ENCODE measurements around the gene MAP3K10.
"Not testable (repeated sequence)": the region's sequence is repeated elsewhere in the genome, so short reads cannot be mapped to it uniquely, and the experiment has no call there.

Gene MAP3K10

DNA sequence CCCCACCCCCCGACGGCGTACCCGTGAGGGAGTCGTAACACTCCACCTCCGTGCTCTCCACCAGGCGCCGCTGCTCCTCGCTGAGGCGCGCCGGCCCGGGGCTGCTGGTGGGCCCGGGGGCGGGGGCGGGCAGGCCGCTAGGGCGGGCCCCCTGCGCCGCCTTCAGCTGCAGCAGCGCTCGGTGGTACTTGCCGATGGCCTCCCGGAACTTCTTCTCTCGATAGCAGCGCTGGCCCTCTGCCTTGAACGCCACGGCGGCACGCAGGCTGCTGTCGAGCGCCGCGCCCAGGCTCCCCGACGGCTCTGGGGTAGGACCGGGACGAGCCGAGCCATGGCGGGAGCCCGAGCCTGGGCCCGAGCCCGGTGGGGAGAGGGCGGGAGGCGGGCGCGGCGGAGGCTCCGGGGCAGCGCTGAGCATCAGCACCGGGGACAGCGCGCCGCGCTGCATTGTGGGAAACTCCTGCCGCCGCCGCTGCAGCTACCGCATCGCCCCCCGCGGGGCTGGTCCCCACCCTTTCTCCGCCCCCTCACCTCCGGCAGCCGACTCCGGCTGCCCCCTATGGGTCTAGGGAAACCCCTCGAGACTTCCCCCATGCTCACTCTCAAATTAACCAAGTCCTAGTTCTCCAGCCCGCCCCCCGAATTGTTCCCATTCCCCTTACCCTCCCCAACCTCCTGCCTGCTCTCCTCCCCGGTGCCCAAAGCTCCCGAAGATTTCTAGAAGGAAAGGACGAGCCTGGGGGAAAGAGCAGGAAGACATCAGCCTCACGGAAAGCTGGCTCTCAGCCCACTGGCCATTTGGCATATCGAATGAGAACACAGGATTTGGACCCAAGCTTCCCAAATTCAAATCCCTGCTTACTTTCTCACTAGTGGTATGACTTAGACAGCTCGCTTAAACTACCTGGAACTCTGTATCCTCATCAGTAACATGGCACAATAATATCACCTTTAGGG, 27.0 kb downstream of the MAP3K10 start, which contains the start of gene TTC9B:
TTC9B (minus strand) TSS at position 451 of the 957 bp plus-strand sequence; CDS start at position 448, 3 bp downstream.
- DNase-seq = no peak

GRCh38 chr19:40219029-40219428, 27.8 kb downstream of the MAP3K10 start:
- DNase-seq = not testable (repeated sequence)

GRCh38 chr19:40219721-40220276, 28.6 kb downstream of the MAP3K10 start:
- no peak for DNase-seq

DNA sequence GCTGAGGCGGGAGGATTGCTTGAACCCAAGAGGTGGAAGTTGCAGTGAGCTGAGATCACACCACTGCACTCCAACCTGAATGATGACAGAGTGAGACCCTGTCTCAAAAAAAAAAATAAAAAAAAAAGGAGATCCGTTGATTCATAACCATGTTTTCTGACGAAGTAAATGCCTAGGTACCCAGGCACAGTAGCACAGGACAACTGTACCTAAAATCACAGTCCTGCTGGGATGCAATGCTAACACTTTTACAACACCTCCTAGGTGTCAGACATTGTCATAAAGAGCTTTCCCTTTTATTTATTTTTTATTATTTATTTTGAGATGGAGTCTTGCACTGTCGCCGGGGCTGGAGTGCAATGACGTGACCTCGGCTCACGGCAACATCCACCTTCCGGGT, 29.4 kb downstream of the MAP3K10 start:
- DNase-seq = no peak

GRCh38 chr19:40221858-40222619, 30.8 kb downstream of the MAP3K10 start:
- peak; percentile 83 for DNase-seq

GRCh38 chr19:40223135-40223822, 32.1 kb downstream of the MAP3K10 start:
- DNase-seq = no peak

DNA sequence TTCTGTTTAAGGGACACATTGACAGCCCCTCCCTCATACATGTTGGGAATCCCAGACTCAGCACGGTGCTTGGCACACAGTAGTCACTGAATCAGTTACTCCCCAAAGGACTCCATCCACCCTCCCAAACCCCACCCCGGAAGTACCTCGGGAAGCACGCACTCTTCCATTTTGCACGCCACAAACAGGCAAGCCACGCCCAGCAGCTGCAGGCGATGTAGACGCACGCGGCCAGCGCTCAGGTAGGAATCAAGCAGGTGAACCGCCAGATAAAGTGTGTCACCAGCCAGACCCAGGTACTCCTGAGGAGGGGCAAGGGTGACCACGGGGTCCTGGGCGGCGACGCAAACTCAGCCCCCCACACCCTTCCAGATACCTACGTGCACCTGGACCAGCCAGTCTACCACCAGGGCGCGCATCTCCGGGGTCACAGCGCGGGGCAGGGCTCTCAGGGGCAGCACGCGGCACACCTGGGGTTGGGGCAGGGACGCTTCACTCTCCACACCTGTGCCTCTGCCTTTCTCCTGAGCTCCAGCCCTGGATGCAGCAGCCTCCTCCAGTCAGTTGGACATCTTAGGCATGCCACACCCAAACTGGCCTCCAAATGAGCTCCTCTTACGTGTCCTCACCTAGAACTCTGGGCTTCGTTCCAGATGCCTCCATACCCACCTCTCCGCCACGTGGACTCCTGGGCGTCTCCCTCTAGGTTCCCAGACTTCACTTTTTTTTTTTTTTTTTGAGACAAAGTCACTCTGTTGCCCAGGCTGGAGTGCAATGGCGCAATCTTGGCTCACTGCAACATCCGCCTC, 33.3 kb downstream of the MAP3K10 start:
- DNase-seq = no peak

DNA sequence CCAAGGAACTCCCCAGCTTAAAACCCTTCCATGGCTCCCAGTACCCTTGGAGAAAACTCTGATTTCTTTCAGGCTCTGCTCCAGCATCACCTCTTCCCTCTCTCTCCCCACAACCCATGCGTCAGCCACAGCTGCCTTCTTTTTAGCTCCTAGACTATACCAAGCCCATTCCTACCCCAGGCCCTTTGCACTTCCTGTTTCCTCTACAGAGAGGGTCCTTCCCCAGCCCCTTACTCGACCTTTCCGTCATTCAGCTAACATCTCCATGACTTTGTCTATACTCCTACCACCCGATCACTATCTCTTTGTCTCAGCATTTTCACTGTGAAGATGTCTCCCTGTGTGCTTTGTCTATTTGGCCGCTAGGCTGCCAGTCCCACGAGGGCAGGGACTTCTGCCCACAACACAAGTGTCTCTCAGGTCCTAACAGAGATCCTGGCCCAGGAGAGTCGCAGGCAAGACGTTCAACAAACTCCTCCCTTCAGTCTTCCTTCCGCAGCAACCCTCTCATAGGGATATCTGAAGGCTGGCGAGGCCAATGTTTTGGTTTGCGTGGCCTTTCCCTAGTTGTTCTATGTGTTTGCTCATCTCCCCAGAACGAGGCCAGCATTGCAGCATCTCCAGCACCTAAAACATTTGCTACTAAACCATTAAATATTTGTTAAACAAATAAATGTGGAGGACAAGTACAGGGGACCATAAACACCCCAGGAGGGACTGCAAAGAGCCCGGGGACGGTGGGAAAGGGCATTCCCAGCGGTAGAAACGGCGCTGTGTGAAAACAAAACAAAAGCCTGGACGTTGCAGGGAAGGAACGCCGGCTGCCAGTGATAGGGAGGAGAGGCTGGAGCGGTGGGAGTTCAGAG, 34.4 kb downstream of the MAP3K10 start:
- no peak for DNase-seq

DNA sequence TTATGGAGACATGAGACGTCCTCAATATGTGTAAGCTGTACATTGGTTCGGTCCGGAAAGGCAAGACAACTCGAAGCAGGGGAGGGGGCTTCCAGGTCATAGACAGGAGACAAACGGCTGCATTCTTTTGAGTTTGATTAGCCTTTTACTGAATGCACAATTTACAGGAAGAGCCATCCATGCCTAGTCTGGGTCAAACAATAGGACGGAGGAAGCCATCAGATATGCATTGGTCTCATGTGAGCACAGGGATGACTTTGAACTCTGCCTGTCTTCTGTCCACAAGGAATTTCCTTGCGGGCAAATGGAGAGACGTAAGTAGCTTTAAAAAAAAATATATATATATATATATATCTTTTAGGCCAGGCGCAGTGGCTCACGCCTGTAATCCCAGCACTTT, 37.1 kb downstream of the MAP3K10 start:
- no peak for DNase-seq

DNA sequence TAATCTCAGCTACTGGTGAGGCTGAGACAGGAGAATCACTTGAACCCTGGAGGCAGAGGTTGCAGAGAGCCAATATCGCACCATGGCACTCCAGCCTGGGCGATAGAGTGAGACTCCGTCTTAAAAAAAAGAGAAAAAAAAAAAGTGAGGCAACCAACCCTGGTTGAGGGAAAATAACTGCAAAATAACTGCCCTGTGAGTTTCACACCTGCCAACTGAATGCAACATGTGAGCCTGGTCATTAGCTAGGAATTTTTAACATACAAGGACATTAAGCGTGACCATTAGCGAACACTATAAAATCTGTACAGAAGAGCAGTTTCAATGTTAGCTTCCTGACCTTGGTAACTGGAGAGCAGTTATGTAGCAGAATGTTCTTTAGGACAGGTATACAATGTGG, 37.6 kb downstream of the MAP3K10 start:
- no peak for DNase-seq

DNA sequence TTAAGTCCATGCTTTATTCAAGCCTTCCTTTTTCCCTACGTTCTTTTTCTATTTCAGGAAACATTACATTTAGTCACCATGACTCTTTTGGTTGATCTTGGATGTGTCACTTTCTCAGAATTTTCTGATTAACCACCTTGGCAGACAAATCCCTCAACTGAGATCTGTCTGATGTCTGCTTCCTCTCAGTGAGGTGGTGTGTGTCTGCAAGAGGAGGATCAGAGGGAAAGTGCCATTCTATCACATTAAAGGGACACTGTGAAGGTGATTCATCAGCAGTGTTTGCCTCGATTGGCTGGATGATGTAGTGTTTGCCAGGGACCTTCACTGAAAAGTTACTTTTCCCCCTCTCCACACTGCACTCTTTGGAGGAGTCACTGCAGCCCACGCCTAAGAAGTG, 38.3 kb downstream of the MAP3K10 start:
- DNase-seq = no peak

DNA sequence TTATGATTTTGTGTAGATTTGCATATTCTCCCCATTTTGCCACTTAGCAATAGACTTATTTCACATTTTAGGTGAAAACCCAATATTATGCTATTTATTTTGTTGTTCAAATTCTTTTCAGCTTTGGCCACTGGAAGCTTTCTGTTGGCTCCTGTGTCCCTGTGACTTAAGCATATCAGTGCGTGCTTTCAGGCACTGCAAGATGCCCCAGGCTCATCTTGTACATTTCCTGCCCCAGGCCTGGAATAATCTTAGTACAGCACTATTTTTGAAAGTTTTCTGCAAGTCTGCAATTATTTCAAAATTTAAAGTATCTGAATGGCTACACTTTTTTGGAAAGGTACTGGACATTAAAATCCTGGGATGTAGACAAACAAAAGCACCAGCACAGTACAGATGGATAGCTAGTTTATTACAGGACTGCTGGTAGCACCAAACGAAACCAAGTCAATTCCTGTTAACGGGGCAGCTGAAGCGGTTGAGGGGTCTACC, 38.7 kb downstream of the MAP3K10 start:
- DNase-seq = no peak

DNA sequence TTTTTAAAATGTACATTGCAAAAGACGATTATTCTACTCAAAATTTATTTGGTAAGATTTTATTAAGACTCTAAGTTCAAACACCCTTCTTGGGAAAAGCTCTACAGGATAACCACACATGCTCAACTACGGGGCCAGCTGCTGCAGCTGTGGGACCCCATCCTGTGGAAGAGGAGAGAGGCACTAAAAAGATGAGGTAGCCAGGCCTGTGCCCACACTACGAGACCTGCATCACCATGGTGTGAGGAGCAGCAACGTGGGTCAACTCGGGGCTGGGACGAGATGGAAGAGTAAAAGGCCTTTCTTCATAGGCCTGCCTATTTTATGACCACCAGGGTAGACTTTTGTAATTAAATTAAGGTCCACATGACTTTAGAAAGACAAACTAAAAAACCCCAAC, 39.8 kb downstream of the MAP3K10 start:
- DNase-seq = no peak

DNA sequence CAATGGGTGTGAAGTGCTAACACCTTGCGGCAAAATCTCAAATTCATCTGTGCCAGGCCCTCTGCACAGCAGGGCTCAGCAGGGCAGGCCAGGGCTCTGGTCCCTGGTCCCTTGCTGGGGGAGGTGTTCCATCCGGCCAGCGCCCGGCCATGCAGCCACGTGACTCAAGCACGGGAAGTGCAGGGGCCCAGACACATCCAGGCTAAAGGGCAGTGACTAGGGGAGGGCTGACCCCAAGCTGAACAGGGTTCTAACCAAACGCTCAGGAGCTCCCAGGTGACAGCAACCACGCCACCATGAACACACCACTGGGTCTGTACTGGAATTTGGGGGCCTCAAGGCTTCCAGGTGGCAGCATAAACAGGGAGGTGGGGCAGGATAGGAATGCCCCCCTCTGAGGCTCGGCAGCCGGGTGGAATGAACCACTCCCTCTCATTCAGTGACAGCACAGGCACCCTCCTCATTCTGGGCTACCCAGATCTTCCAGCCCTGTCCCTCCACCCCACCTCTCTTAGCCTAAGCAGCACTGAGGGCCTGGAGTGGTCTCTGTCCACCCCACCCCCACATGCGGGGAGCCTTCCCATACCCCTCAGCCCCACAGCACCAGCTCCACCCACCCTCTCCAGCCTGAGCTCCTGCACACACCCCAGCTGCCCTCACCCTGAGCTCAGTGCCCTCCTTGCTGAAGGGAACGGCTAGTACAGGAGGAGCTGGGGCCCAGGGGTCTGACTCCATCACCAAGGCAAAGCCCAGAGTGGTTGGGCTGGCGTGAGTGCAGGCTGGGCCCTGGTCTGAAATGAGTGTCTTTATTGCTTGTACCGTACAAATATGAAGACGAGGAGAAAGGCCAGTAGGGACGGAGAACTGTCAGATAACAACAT, 40.6 kb downstream of the MAP3K10 start:
- DNase-seq = no peak

- DNase-seq = no peak
Measured at GRCh38 chr19:40232479-40232878, 41.3 kb downstream of the MAP3K10 start.

- no peak for DNase-seq
Measured at GRCh38 chr19:40232949-40233810, 42.0 kb downstream of the MAP3K10 start.

GRCh38 chr19:40233811-40234389, 42.7 kb downstream of the MAP3K10 start:
- no peak for DNase-seq

Data from right hindlimb (tissue), 1 donor.